Measurements from ENCODE around the gene CNN2.

Gene CNN2

DNA sequence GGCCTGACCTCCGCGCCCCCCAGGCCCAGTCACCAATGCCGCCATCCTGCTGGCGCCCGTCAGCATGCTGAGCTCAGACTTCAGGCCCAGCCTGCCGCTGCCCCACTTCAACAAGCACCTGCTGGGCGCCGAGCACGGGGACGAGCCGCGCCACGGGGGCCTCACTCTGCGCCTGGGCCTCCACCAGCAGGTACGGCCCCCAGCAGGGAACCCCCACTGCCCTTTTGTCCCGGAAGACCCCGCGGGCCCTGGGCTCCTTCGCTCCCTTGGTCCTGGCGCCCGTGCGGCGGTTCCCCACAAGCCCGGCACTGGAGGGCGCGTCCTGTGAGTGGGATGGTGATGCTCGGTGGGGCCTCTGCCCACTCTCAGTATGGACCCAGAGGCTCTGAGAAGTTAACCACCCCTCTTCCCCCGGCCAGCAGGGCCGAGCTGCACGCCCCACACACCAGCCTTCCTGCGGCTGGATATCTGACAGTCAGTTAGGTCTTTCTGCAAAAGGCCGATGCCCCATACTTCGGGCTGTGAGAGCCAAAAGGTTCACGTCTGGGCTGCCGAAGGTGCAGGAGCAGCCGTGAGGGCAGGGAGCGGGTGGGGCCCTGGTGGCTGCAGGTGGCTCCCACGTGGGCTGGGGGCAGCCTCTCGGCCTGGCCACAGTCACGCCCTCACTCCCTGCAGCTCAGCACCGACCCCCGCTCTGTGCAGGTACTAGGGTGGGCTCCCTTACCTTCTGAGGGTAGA lies 34.3 kb upstream of the CNN2 start:
- Mint-ChIP-seq H3K27ac (no peak overlapping the region), H3K4me1 (peaks cover 13% of the 10 kb centered on the region), H3K9me3 (no peaks in the 10 kb centered on the region), H3K4me3 (no peak overlapping the region), H3K27me3 (peaks cover 5% of the 10 kb centered on the region), H3K36me3 (ENCODE audit: low read depth) (peaks cover 13% of the 10 kb centered on the region)
- DNase-seq, result no peak
- peak; percentile 2 for ATAC-seq

DNA sequence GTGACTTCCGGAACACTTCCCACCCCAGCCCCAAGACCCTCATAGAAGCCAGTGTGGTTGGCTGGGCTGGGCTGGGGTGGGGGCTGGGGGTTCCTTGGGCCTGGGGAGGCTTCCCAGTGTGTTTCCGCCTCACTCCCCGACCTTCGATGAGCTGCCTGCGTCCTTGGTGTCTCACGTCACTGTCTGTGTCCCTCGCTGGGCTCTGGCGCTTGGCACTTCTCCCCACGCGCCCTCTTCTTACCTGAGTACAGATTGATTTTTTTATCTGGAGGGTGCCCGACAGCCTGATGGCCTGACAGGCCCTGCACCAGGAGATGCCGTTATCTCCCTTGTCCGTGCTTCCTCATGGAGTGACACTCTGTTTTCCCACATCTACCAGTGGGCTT lies 33.7 kb upstream of the CNN2 start:
- no peaks in the 10 kb centered on the region for H3K9me3 Mint-ChIP-seq
- peaks cover 7% of the 10 kb centered on the region for H3K27me3 Mint-ChIP-seq
- ATAC-seq (no peak), DNase-seq (no peak)
- H3K4me3 Mint-ChIP-seq, result no peak overlapping the region
- H3K36me3 Mint-ChIP-seq (ENCODE audit: low read depth), result peaks cover 9% of the 10 kb centered on the region
- no peak overlapping the region for H3K27ac Mint-ChIP-seq
- peaks cover 11% of the 10 kb centered on the region for H3K4me1 Mint-ChIP-seq

DNA sequence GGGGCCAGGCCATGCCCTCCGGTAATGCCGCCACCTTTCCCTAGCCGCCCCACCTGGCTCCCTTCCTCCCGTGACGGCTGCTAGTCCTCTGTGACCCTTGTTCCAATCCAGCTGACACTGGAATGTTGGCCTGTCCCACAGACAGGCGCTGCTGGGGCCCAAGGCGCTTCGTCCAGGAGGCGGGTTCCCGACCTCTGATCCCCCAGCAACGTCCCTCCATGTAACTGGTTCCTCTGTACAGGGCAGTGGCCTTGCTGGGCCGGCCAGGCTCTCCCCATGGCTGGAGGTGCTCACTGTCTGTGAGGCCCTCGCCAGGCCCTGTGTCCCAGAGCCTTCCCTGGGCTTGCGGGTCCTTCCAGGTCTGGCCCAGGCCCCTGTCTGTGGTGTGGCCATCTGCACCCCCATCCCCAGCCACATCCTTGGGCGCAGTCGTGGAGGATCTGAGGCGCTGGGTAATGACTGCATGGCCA lies 33.0 kb upstream of the CNN2 start:
- Mint-ChIP-seq H3K27me3 (peaks cover 13% of the 10 kb centered on the region), H3K9me3 (no peaks in the 10 kb centered on the region), H3K27ac (no peak overlapping the region), H3K36me3 (ENCODE audit: low read depth) (peaks cover 9% of the 10 kb centered on the region), H3K4me1 (peaks cover 11% of the 10 kb centered on the region), H3K4me3 (no peak overlapping the region)
- ATAC-seq, result no peak
- DNase-seq, result no peak

DNA sequence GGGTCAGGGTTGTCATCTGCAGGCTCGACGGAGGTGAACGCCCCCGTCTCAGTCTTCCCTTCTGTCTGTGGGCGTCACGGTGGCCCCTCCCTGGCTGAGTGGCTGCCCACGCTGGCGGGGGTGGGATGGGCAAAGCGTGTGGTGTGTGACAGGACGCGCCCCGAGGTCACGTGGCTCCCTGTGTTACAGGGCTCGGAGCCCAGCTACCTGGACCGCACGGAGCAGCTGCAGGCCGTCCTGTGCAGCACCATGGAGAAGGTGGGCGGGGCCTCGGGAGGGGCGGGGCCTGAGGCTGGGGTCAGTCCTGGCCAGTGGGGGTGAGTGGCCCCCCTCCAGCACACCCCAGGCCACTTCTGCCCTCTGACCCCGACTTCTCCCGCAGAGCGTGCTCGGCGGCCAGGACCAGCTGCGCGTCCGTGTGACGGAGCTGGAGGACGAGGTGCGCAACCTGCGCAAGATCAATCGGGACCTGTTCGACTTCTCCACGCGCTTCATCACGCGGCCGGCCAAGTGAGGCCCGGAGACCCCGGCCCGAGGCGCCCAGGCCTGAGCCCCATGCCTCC lies 32.5 kb upstream of the CNN2 start:
- no peak overlapping the region for H3K4me3 Mint-ChIP-seq
- ATAC-seq (no peak), DNase-seq (no peak)
- H3K27me3 Mint-ChIP-seq, result peaks cover 16% of the 10 kb centered on the region
- no peak overlapping the region for H3K27ac Mint-ChIP-seq
- H3K36me3 Mint-ChIP-seq (ENCODE audit: low read depth), result peaks cover 8% of the 10 kb centered on the region
- H3K4me1 Mint-ChIP-seq, result peaks cover 11% of the 10 kb centered on the region
- H3K9me3 Mint-ChIP-seq, result no peaks in the 10 kb centered on the region

DNA sequence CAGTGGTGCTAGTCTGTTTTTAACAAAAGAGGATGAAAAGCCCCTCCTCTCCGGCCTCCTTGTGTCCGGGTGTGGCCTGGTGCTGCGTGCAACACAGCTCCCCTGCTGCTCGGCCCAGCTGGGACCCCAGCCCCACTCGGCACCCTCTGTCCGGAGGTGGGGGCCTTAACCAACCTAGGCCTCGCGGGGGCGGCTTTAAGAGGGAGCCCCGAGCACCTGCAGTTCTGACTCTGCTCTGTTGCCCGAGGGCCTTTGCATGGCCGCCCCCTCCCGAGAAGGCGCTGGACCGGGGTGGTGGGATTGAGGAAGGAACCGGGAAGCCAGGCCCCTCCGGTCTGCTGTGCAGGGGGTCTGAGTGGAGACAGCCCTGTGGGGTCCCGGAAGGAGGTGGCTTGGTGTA lies 31.9 kb upstream of the CNN2 start:
- DNase-seq, result no peak
- H3K36me3 Mint-ChIP-seq (ENCODE audit: low read depth), result peaks cover 8% of the 10 kb centered on the region
- no peak for ATAC-seq
- H3K9me3 Mint-ChIP-seq, result no peaks in the 10 kb centered on the region
- H3K27ac Mint-ChIP-seq, result no peak overlapping the region
- peaks cover 14% of the 10 kb centered on the region for H3K4me1 Mint-ChIP-seq
- no peak overlapping the region for H3K4me3 Mint-ChIP-seq
- H3K27me3 Mint-ChIP-seq, result peaks cover 22% of the 10 kb centered on the region

DNA sequence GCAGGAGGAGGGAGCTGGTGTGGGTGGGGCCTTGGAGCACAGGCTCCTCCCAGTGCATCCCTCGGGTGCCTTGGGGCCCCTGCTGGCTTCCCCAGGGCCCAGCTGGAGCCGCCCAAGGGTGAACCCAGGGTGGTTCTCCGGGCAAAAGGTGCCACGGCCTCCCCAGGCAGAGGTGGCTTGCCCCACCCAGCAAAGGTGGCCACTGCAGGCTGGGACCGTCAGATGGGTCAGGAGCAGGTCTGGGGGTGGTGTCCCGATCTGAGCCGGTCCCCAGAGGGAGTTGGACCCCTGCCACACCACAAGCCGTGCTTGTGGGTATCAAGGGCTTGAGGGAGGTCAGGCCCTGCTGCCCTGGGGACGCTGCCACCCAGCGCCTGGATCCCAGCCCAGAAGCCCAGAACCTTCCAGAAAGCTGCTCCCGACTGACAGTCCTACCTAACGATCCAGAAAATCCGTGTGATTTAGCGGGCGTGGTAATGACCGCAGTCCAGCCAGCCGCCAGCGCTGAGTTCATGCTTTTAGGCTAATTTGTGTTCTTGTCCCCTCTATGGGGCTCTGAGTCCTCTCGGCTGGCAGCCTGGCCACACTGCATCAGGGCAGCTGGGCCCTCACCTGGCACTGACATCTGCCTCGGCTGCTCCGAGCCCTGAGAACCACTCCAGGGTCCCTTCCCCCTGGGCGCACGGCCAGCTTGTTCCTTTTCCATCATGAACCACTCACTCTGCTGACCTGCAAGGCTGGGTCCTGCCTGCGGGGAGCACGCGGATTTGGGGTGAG lies 31.2 kb upstream of the CNN2 start:
- H3K4me3 Mint-ChIP-seq, result no peak overlapping the region
- no peak for ATAC-seq
- peaks cover 26% of the 10 kb centered on the region for H3K27me3 Mint-ChIP-seq
- no peaks in the 10 kb centered on the region for H3K9me3 Mint-ChIP-seq
- H3K27ac Mint-ChIP-seq, result no peak overlapping the region
- H3K36me3 Mint-ChIP-seq (ENCODE audit: low read depth), result peaks cover 8% of the 10 kb centered on the region
- H3K4me1 Mint-ChIP-seq, result peaks cover 14% of the 10 kb centered on the region
- no peak for DNase-seq

DNA sequence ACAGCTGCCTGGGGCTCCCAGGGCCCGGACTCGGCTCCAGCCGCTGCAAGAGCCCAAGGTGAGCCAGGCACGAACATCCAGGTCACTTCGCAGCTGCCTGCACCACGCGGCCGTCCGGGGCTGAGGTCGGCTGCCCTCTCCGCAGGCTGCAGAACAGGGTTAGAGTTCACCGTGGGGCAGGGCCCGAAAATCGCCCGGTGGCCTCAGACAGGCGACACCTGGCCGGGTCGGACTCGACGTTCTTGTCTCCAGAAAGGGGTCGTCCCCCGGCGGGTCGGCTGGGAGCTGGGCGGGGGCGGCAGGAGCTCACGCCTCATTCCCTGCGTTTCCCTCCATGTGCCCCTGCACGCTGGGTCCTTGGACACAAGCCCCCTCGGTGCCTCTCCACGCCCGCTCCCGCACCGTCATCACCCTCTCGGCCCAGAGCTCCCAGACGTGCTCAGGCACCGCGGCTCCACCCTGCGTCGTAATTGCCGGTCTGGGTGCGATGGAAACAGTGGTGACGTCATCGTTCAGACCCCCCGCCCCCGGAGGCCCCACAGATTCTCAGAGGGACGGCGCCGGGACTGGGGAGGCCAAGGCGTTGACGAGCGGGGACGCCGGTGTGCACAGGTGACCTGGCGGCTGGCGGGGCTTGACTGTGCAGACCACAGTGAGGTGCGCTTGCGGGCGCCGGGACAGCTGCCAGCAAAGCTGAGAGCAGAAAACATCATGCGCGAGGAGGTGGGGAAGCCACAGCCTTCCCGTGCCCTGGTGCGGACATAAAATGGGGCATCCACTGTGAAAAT lies 30.2 kb upstream of the CNN2 start:
- ATAC-seq (peak; percentile 60), DNase-seq (peak; percentile 76)
- Mint-ChIP-seq H3K4me3 (no peak overlapping the region), H3K27me3 (peaks cover 31% of the 10 kb centered on the region), H3K4me1 (peaks cover 14% of the 10 kb centered on the region), H3K36me3 (ENCODE audit: low read depth) (peaks cover 2% of the 10 kb centered on the region), H3K27ac (peak overlapping the region; percentile 59), H3K9me3 (no peaks in the 10 kb centered on the region)

DNA sequence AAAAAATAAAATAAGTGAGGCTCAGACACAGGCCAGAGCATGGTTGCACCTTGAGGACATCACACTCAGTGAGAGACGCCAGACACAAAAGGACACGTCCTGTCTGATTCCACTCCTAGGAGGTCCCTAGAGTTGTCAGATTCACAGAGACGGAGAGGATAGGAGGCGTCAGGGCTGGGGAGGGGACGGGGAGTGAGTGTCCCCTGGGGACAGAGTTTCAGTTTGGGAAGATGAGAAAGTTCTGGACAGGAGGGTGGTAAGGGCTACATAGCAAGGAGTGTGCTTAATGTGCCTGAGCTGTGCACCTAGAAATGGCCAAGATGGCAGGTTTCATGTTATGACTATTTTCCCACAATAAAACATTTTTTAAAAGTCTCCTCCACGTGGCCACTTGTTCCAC lies 28.3 kb upstream of the CNN2 start:
- Mint-ChIP-seq H3K9me3 (no peaks in the 10 kb centered on the region), H3K27ac (no peak overlapping the region), H3K36me3 (ENCODE audit: low read depth) (no peaks in the 10 kb centered on the region), H3K4me1 (peaks cover 14% of the 10 kb centered on the region), H3K27me3 (peaks cover 34% of the 10 kb centered on the region), H3K4me3 (no peak overlapping the region)
- DNase-seq, result no peak
- no peak for ATAC-seq

DNA sequence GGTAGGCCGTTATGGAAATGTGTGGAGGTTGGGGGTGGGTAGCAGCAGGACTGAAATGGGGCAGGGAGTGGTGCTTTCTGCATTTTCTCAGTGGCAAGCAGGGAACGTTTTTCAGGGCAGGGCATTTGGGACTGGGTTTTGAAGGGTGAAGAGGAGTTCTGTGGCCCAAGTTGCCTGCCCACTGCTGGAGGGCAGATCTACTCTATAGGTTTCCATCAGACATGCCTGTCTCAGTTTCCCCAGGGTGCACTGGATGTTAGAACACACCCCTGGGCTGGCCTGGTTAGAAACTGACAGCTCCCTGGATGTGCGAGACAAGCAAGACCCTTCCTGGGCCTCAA lies 27.1 kb upstream of the CNN2 start:
- no peak for ATAC-seq
- H3K4me3 Mint-ChIP-seq, result peak overlapping the region; percentile 17
- peaks cover 34% of the 10 kb centered on the region for H3K27me3 Mint-ChIP-seq
- no peaks in the 10 kb centered on the region for H3K36me3 Mint-ChIP-seq (ENCODE audit: low read depth)
- H3K9me3 Mint-ChIP-seq, result no peaks in the 10 kb centered on the region
- DNase-seq, result no peak
- H3K4me1 Mint-ChIP-seq, result peaks cover 14% of the 10 kb centered on the region
- no peak overlapping the region for H3K27ac Mint-ChIP-seq

DNA sequence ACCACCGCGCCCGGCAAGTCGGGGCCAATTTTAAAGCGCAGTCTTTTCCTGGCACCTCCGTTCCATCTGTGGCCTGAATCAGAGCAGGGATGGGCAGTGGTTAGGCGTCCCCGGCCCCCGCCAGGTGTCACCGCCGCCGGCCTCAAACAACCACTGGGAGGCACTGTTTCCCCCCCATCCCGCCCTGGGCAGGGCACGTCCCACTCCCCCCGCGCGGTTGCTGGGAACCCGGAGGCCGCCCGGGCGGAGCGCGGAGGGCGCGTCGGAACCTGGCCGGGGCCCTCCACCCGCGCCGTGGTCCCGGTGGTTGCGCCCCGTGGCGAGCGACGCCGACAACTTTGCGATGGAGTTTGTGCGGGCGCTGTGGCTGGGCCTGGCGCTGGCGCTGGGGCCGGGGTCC lies 26.3 kb upstream of the CNN2 start, which contains the start of gene GRIN3B:
Gene GRIN3B, plus strand, starts transcription at position 325 of the 400 bp plus-strand sequence. Its CDS starts 19 bp downstream, at position 344.
- ATAC-seq (peak; percentile 24), DNase-seq (peak; percentile 72)
- Mint-ChIP-seq H3K4me3 (peak within 1 kb of the TSS; percentile 17), H3K36me3 (ENCODE audit: low read depth) (no peaks in the 10 kb centered on the region), H3K27ac (no peak within 1 kb of the TSS), H3K9me3 (no peaks in the 10 kb centered on the region), H3K4me1 (peaks cover 14% of the 10 kb centered on the region), H3K27me3 (peaks cover 34% of the 10 kb centered on the region)

DNA sequence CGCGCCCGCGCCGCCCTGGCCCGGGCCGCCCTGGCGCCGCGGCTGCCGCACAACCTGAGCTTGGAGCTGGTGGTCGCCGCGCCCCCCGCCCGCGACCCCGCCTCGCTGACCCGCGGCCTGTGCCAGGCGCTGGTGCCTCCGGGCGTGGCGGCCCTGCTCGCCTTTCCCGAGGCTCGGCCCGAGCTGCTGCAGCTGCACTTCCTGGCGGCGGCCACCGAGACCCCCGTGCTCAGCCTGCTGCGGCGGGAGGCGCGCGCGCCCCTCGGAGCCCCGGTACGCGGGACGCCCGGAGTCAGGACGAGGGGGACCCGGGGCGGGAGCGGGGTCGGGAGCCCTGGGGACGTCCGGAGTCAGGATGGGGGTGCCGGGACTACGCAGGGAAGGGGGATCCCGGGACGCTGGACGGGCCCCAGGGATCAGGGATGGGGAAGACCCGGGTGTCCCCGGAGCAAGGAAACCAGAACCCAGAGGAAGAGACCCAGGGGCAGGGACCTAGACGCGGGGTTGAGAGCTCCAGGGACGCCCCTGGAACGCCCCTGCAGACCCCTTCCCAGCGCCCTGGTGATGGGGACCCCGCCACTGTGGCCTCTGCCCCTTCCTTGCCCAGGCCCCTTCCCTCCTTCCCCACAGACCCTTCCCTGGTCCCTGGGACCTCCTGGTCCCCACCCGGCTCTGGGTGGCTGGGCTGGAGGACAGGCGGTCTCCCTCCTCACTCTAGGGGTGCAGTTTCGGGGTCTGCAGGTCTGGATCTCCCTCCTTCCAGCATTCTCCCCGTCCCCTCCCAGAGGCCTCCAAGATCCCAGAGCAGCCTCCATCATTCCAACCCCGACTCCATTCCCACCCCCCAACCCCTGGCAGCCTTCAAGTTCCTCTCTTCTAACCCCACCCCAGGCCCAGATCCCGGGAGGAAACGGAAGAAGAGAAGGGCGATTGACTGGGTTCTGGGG lies 25.5 kb upstream of the CNN2 start:
- H3K27me3 Mint-ChIP-seq, result peaks cover 34% of the 10 kb centered on the region
- no peak for ATAC-seq
- no peak overlapping the region for H3K27ac Mint-ChIP-seq
- no peaks in the 10 kb centered on the region for H3K36me3 Mint-ChIP-seq (ENCODE audit: low read depth)
- peaks cover 14% of the 10 kb centered on the region for H3K4me1 Mint-ChIP-seq
- no peaks in the 10 kb centered on the region for H3K9me3 Mint-ChIP-seq
- no peak for DNase-seq
- no peak overlapping the region for H3K4me3 Mint-ChIP-seq

DNA sequence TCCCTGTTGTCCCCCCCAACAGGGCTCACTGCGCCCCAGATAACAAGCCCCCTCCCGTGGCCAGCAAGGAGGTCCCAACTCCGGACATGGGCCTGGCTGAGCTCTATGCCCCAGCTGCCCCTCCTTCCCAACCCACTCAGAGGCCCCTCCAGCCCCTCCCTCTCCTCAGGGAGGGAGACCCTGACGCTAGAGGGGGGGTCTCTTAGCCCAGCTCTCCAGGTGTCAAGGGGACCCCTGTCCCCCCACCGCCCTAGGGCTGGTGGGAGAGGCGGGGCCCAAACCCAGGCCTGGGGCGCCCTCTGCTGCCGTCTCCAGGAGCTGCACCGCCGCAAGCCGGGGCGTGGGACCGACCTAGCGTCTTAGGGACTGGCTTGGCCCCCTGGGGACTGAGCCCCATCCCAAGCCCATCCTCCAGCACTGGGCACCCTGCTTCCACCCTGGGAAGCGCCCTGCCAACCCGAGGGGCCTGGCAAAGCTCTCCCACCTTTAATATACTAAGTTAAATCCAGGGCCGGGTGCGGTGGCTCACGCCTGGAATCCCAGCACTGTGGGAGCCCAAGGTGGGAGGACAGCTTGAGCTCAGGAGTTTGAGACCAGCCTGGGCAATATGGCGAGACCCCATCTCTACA lies 24.8 kb upstream of the CNN2 start:
- H3K27me3 Mint-ChIP-seq, result peaks cover 30% of the 10 kb centered on the region
- DNase-seq (peak; percentile 84), ATAC-seq (peak; percentile 52)
- H3K4me3 Mint-ChIP-seq, result no peak overlapping the region
- H3K4me1 Mint-ChIP-seq, result peaks cover 7% of the 10 kb centered on the region
- no peaks in the 10 kb centered on the region for H3K36me3 Mint-ChIP-seq (ENCODE audit: low read depth)
- H3K9me3 Mint-ChIP-seq, result no peaks in the 10 kb centered on the region
- no peak overlapping the region for H3K27ac Mint-ChIP-seq

DNA sequence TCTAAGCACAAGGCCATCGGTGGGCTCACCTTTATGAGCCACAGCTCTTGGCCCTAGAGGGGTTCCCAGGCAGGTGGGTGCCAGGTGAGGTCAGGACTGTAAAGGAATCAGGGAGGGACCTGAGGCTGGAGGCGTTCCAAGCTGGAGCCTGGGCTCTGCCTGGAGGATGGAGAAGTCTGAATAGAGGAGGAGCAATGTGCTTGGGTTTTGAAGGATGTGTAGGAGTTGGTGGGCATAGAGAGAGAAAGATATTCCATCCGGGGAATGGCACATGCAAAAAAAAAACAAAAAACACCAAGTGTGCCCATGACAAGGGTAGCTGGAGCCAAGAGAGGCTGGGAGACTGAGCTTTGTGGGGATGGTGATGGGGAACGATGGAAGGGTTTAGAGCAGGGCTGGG lies 23.8 kb upstream of the CNN2 start:
- ATAC-seq (no peak), DNase-seq (no peak)
- H3K9me3 Mint-ChIP-seq, result no peaks in the 10 kb centered on the region
- peaks cover 3% of the 10 kb centered on the region for H3K4me1 Mint-ChIP-seq
- H3K36me3 Mint-ChIP-seq (ENCODE audit: low read depth), result no peaks in the 10 kb centered on the region
- peaks cover 28% of the 10 kb centered on the region for H3K27me3 Mint-ChIP-seq
- no peak overlapping the region for H3K4me3 Mint-ChIP-seq
- no peak overlapping the region for H3K27ac Mint-ChIP-seq
